Superior temporal gyrus (tissue), 1 donor: ENCODE measurements around the gene STK39.
A peak's percentile ranks its signal among the peaks of the same experiment; 100 is the strongest.

Experiments used
- DNase-seq: peaks from one replicate; pipeline ENCODE4 v3.0.0-alpha.2; 2016; ENCODE audit errors: extremely low spot score

STK39 gene

DNA sequence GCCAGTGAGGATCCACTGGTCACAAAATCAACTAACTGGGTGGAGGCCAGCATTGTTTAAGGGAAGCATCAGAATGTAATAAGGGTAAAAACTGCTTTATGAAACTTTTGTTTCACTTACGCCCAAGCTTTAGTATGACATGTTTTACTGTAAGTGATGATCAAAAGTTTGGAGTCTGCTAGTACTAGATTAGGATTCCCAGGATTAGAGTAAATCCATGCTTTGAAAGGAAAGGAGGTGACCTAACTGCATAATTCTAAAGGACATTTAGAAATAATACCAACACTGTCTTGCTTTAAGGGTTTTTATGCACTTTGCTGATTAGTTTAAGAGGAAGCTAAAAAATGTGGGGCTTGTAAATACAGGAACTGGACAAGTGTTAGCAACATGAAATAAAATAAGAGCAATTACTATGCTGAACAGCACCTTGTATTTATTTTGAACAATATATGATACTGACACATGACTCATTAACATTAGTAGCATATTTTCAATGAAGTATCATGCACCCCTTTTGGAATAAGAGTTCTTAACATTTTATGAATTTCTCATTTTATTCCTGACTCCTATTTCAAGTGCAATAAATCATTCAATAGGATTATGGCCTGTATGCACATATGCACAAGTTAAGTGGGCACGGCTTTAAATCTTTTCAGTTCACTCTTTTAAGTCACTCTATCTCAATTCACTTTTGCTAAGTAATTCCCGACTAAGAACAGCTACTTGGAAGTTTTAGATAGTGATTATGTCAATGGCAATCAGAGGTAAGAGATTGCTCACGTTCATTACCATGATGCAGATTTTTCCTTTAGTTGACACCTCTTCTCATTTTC is 62.5 kb downstream of the STK39 start:
- DNase-seq: no peak

DNA sequence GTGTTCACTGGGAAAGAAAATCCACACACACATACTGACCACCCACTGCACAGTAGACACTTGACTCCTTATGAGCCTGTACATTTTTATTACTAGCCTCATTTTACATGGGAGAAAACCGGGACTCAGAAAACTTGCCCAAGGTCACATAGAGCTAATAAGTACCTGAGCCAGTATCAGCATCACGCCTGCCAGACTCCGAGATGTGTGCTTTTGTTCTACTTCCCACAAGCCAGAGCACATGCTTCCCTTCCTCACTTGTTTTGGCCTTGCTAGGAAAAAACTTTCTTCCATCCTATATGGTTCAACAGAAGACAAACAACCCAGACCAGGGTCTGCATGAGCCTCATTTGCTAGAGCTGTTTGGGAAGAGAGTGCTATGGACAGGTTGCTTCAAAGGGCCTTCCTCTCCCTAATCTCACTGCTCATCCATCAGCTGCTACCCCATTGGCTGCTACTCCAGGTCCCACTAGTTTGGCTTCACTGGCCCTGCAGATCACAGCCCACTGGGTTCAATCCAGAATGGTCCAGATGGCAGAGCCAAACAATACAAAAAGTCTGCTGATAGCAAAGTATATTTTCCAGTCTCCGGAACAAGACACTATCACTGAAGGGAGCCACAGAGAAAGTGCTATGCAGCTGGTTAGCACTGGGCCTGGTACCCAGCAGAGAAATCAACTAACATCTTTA is 63.9 kb downstream of the STK39 start:
- peak; percentile 24 for DNase-seq

DNA sequence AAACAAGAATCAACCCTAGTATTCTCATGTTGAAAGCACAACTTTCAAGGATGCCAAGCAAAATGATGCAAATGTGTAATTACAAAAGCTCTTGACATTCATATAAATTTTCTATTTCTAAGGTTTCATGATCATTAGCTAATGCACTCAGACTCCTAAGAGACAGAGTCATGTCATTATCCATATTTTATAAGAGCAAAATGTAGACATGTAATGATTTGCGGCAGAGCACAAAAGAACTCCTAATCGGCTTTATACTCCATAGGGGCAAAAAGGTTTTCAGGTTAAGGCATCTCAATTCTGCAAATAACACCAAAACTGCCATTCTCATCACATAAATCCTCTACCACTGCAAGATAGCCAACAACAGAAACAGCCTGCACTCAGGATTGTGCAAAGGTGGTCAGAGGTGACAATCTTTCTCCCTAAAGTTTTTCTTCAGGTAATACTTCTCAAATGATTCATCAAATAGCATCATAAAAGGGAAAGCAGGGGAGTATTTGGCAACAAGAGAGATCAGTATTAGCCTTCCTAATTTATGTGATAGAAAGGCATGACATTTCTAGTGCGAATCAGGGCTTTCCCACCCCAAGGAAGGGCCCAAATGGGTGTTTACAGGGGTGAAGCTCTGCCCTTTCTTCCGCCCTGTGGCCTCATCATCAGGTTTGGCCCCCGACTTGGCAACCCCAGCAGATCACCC is 64.7 kb downstream of the STK39 start:
- DNase-seq: no peak

DNA sequence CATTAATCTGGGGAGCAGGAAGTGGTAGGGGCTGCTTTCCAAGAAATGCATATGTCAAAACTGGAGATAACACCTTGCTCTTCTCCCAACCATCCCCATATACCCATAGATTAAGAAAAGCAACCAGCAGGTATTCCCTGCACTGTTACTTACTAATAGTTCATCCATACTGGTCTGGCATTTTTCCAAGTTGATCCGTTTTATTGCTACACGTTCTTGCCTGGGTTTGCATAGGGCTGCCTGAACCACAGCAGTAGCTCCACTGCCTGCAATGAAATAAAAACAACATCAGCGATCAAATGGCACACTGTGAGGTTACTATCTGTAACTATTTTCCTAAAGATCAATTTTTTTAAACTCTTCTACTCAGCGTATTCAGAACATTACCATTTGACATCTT is 65.6 kb downstream of the STK39 start:
- no peak for DNase-seq

DNA sequence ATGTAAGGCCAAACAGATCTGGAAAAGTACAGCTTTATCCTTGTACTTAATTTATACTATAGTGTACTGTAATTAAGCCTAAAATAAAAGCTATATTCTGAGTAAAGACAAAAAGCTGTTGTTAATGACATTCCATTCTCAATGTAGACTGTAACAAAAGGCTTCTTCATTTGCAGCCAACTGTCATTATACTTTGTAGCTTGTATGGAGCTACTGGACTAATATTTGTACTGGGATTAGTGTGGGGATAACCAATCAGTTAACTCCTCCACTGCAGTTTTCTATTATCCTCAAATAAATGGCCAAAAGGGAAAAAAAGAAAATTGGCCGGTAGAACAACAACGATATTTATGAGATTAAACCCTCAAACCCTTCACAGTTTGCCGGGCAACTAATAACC is 66.5 kb downstream of the STK39 start:
- peak; percentile 75 for DNase-seq

DNA sequence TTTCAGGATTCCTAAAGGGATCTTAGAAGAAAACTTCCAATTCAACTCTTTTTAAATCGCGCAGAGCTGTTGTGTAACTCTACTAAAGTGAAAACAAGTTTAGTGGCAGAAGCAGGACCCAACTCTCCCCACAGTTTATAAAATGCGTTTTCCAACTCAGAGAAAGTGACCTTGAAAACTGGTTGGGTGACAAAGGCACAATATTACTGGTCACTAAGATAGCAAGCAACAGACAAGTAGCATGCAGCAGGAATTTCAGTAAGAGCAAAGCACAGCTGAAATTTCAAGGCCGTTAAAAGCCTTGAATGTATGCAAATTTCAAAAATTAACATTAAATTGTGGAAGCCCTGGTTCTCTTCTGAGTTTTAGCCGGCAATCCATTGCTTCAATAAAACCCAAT is 66.9 kb downstream of the STK39 start:
- no peak for DNase-seq

DNA sequence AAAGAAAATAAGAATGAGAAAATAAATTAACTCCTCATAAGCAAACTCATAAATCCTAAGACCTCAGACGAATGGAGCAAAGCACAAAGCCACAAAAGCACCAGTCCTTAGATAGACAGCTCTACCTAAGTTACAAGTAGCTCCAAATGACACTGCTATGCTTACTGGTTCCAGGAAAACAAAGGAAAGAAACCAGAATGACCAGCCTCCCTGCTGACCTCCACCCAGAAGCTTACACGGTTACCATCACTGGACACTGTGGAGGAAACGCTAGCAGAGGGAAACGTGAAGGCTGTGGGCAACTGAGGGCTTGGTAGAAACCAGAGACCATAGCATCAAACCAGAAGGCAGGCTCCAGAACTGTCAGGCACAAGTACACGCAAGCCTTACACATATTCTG is 67.8 kb downstream of the STK39 start:
- no peak for DNase-seq

DNA sequence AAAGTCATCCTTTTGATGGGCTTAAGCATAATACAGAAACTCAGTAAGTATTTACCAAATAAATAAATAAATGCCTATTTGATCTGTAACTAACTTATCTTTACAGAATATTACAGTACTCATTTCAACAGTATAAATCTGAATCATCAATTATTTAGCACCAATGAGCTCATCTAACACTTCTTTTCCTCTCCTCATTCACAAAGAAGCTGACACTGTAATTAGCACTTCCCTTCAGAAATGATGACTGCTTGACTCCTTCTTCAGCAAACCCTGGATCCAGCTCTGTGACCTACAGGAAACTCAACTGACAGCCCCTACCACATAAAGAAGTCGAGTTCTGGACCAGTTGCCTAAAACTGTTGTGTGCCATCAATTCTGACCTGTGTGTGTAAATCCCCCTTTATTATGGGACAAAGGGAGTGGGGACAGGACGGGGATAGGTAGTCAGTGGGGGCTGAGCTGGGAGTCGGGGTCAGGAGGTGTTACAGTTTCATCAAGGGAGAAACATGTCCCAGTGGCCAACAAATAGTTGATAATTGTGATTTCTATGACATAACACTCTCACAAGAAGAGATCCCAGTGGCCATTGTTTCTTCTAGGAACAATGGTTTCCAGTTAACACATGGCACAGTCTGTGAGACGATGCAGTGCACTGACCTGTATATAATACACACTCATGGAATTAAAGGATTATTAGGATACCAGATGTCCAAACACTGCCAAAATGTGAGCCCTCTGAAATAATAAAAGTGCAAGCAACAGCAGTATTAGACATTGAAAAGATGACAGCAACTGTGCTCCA is 68.7 kb downstream of the STK39 start:
- DNase-seq: no peak

DNA sequence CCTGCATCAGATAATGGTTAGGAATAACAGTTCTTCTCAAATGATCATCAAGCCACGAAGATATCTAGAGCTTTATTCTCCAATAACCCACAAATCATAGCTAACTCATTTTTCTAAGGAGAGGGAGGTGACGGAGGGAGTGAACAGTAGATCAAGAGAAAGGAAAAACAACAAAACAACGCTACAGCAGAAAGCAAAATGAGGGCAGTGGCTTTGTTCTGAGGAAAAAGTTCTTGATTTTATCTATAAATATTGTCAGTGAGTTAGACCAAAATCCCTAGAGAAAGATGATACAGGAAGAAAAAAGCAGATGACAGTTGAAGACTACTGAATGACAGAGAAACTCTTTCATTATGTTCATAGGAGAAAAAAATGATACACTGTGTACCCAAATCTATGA is 71.0 kb downstream of the STK39 start:
- DNase-seq: no peak

DNA sequence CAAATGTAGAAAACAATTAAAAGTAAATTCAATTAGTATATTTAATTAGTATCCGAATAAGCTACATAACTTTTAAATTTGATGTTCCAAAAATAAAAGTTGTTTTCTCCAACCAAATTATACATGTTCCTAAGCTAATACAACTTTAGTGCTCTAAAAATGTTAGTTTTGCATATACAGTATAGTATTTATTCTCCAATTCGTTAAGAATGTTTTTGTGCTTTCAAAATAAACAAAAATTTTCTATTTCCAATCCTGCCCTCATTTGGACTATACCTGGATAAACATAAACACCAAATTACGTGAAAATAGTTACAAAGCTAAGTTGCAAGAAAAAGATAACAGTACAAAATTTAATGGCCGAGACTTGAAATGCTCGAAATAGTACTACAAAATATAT is 71.9 kb downstream of the STK39 start:
- DNase-seq: no peak

DNA sequence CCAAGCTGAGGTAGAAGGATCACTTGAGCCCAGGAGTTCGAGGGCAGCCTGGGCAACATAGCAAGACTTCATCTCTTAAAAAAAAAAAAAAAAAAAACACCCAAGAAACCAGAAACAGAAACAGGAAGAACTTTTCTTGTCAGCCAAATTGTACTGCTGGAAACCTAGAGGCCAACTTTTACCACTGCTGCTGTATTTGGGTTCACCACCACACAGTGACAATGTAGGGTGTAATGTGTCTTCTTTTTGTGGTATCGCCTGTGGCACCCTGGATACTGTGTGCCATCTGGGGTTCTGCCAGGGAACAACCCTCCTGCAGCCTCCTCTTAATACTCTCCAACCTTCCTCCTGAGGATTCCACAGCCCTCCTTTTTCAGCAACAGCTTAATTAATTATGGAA is 72.6 kb downstream of the STK39 start:
- DNase-seq: no peak

DNA sequence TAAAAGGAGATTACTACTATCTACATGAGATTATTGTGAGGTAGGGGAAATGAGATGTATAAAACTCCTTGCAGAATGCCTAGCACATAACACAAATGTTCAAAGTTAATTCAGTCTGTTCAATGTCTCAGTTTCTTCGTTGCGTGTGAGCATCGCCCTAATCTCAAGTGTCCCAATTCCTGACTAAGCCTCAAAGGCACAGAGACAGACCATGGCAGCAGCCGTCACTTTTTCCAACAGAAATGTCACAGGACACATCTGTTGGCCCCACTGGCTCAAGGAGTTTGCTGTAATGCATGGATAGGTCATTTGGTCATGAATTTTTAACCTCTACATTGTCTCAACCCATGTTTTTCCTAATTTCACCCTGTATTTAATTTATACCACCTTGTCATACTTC is 75.3 kb downstream of the STK39 start:
- DNase-seq: no peak

DNA sequence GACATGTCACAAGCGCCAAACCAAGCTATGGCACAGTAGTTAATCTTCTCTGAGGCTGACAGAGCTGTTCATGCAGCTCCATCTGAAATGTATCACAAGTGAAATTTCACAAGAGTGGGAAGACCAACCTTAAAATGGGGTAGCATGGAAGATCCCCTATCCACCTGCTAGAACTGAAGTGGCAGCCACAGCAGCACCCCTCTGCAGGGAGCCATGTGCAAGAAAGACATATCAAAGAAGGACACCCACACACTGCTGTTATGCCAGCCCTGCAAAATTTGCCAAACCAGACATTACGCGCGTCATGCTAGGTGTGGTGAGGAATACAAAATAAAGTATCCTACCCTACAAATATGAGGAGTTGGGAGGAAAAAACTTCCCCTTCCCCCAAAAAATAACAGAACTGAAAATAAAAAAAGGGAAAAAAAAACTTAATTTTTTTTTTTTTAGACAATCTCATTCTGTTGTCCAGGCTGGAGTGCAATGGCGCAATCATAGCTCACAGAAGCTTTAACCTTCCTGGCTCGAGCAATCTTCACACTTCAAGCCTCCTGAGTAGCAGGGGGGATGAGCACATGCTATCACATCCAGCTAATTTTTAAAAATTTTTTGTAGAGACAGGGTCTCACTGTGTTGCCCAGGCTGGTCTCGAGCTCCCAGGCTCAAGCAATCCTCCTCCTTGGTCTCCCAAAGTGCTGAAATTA is 76.2 kb downstream of the STK39 start:
- DNase-seq: peak; percentile 61

DNA sequence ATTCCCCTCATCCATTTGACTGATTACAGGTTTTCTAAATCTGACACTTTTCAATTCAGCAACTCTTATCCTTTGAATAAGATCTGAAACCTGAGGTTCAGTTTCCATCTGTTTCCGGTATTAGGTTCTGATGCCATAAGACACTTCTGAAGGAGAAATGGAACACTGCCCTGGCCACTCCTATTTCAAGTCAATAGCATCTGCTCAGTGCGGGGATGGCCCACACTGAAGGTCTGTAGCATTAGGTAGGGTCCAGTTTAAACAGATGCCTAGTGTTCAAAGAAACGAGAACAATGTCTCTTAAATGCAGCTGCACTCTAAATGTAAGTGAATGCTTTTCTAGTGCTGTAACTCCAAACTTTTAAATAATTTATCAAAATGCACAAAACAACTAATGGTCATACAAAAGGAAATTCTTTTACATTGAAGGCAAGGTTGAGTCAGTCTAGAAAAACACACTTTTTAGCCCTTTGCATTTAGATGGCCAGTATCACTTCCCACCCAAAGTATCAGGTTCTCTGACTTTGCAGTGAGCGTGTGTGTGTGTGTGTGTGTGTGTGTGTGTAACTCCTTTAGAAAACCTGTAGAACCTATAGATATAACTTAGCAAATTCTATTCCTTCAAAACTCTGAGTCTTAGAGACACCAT is 78.2 kb downstream of the STK39 start:
- DNase-seq: no peak

DNA sequence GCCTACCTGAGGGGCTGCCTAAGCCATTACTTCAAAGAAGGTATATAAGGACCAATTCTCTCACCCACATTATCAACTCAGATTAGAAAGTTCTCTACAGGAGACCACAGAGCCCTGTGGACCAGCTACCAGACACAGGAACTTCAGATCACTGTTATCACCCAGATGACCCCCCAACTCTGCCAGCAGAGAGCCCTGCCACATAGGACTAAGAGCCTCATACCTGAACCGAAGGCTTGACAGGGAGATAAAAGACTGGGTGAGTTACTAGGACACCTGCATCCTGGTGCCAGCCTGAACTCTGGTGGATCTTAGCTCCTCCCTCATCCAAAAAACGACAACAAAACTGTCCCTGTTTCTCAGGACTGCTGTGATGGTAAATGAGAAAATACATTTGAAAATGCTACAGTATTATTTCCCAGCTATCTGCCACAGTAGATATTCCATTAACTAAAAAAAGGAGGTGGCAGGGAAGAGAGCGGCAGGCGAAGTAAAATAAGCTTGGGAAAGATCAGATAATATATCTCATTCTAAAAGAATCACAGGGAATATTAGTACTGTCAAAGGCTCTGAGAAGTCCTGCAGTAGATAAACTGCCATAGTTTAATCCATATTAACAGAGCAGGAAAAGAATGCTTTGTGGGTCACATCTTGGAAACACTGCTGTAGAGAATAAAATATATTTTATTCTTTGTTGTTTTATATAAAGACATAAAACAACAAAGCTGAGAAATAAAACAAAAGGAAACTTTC is 79.7 kb downstream of the STK39 start:
- DNase-seq: no peak

DNA sequence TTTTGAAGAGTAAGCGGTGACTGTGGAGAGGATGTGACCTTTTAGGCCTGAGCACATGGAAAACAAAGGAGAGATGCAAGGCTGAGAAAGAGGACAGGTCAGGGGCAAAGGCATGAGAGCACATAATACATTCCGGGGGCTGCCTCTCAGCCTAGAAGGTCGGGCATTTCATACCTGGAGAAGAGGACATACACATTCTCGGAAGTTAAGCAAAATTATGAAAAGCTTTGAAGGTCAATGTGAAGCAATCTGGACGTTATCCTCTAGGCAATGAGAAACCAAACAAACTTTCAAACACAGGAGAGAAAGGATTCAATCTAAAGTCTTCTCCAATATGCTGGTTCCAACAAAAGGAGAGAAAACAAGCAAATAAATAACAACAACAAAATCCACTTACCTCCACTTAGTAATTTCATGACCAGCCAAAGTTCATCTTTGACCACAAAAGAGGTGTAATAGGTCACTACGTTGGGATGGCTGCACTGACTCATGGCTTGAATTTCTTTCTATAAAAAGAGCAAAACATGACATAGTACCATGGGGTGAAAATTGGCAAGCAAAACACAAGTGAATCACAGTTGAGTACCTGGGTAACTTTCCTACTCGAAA is 80.4 kb downstream of the STK39 start:
- DNase-seq: no peak

DNA sequence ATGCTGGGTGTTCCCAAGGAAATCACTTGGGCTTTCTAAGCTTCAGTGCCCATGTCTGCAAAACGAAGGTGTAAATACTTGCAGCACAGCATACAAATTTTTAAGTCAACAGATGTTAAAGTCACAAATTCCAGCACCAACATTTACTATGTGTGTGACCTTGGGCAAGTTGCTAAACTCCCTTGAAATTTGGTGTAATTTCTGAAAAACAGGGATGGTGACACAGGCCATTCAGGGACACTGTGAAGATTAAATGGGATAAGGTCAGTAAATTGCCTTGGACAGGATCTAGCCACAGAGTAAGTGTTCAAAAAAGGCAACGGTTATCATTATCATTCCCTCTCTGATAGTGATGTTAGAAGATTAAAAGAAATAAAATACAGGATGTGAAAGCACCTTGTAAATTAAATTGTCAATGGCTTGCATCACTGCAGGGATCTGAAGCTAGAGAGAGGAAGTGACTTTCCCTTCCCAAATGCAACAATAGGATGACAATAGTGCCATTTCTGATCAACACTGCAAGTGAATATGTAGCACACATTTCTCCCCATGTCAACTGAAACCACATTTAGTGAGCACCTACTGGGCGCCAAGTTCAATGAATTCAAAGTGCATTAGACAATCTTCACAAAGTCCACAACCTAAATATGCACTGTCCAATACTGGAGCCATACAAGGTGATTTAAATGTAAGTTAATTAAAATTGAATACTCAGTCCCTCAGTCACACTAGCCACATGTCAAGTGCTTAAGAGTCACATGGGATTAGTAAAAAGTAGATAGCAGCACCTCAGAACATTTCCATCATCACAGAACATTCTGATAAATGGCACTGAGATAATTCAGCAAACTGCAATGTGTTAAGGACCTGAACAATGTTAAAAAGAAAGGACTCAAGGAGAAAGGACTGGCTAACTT is 81.2 kb downstream of the STK39 start:
- DNase-seq: no peak

DNA sequence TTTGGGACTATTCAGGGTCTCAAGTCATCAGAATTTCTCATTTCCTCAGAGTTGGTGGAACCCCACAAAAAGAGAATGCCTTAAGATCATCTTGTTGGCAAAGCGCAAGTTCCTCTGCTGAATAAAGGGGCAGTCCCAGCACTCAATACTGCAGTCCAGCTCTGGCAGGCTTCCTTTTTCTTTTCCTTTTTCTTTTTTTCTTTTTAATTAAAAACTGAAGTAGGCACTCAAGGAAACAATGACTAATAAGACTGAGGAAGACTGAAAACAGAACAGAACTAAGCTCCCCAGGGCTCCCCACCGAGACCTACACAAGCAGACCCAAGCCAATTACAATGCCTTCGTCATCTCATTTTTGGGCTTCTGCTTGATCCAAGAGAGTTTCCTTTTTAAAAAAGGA is 82.0 kb downstream of the STK39 start:
- DNase-seq: no peak

DNA sequence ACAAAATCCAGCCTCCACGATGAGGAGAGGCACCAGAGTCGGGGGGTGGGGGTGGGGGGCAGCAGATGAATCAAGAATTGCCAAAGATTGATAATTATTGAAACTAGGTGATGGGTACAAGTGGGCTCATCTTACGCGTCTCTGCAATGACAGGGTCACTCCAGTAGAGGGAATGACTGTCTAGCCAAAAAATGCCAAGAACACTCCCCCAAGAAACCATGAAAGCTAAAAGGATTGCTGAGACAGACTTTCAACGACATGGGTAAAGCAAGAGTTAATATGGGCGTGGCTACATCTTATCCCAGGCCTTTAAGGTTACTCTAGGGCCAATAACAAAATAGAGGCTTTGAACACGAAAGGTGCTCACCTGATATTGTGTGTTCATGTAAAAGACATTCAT is 86.5 kb downstream of the STK39 start:
- DNase-seq: no peak
